T-helper 17 cell (primary cell): ENCODE measurements around the gene ADAM23. TPM values are rescaled to one million over a fixed set of nuclear protein-coding genes. Genes with fewer than 3 reads are reported as not detected.
A peak's percentile ranks its signal among the peaks of the same experiment; 100 is the strongest.

ENCODE experiments used
- ATAC-seq: fragments of 150-1000 bp; cut with Tn5 transposase; 2 replicates; pipeline ENCODE4 v1.10.0; 2021; ENCODE audit warnings: mild to moderate bottlenecking, moderate library complexity
- DNase-seq, 3 donors: peaks; one replicate each; pipeline versions ENCODE4 v3.0.0 to v3.0.0-alpha.2; 2020 to 2021
- H3K9me3 ChIP-seq: one replicate; pipeline ENCODE4 v1.7.0; 2013; ENCODE audit warnings: low read length, mild to moderate bottlenecking; ENCODE audit not compliant: control insufficient read depth, poor library complexity, severe bottlenecking
- H3K27ac Mint-ChIP-seq: one replicate; pipeline ENCODE4 v1.8.0; 2022; ENCODE audit warnings: mild to moderate bottlenecking, moderate library complexity, mixed read lengths
- H3K27me3 Mint-ChIP-seq: one replicate; pipeline ENCODE4 v1.8.0; 2022; ENCODE audit warnings: mixed read lengths
- H3K36me3 Mint-ChIP-seq: one replicate; pipeline ENCODE4 v1.8.0; 2022; ENCODE audit warnings: low read depth, mixed read lengths
- H3K4me1 Mint-ChIP-seq: one replicate; pipeline ENCODE4 v1.8.0; 2022; ENCODE audit warnings: mild to moderate bottlenecking, mixed read lengths
- H3K4me3 Mint-ChIP-seq: one replicate; pipeline ENCODE4 v1.8.0; 2022; ENCODE audit warnings: mild to moderate bottlenecking, moderate library complexity, mixed read lengths
- total RNA-seq, 4 donors: library from RNA in 2 of 4; stranded (reverse) in 2 of 4; gene quantifications; one replicate each; pipeline ENCODE4 v1.2.3 and lab custom pipeline; 2022 to 2026

Gene ADAM23
- total RNA-seq, 2 donors from 2014 or later = 16.4 to 29.6 TPM

DNA sequence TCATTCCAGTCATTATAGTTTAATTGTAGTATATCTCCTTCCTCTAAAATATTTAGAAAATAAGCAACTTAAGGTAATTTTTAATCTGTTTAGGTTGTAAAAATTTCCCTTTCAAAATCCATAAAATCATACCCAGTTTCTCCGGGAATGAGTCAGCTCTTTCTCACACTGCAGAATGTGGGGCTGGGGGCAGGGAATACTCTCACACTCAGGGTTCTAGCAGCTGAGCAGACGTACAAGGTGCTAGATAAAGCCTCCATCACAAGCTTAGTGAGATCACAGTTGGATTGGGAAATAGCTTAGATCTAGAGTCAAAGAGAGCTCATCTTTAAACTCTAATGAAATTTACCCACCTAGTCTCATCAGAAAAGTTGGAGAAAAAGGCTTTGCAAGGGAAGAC is 119.0 kb downstream of the ADAM23 start:
- Mint-ChIP-seq H3K4me1 (peaks cover 10% of the 10 kb centered on the region), H3K36me3 (no peaks in the 10 kb centered on the region), H3K4me3 (no peak overlapping the region), H3K27ac (no peak overlapping the region), H3K27me3 (no peaks in the 10 kb centered on the region)
- no peak for DNase-seq
- H3K9me3 ChIP-seq = no peaks in the 10 kb centered on the region
- ATAC-seq = no peak

DNA sequence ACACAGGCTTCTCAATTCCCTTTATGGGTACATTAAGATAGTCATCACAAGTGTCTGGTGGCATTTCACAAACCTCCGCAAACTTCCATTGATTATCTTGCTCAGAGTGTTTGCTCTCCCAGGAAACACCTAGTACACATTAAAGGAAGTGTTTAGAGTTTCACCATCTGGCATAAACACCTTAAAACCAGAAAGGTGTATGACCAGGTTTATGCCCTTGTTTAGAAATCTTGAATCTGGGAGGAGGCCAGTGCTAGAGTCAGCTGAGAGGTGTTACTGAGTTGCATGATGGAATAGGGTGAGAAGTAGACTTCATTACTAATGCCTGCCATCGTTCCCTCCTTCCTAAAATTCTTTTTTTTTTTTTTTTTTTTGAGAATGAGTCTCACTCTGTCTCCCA is 120.0 kb downstream of the ADAM23 start:
- ATAC-seq (no peak), DNase-seq (no peak)
- peaks cover 8% of the 10 kb centered on the region for H3K4me1 Mint-ChIP-seq
- H3K9me3 ChIP-seq = no peaks in the 10 kb centered on the region
- H3K27ac Mint-ChIP-seq = no peak overlapping the region
- H3K36me3 Mint-ChIP-seq = no peaks in the 10 kb centered on the region
- H3K27me3 Mint-ChIP-seq = no peaks in the 10 kb centered on the region
- H3K4me3 Mint-ChIP-seq = no peak overlapping the region

DNA sequence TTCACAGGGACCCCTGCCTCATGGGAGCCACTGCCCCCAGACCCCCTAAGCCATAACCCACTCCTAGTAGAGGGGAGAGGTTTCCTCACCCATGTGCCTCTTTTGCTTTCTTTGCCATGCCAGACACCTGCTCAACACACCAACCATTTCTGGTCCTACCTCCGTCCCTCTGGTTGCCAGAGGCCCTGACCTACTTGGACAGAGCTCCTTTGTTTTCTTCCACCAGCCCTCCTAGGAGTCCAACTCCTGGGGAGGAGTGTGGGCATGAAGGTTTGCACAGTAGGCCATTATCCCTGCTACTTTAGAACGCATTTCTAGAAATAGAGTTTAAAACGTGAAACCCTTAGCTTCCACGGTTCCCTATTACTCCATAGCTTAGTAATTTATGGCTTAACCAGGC is 122.3 kb downstream of the ADAM23 start:
- H3K36me3 Mint-ChIP-seq = no peaks in the 10 kb centered on the region
- no peaks in the 10 kb centered on the region for H3K9me3 ChIP-seq
- DNase-seq (no peak), ATAC-seq (no peak)
- peak overlapping the region; percentile 59 for H3K27ac Mint-ChIP-seq
- H3K4me3 Mint-ChIP-seq = peak overlapping the region; percentile 52
- no peaks in the 10 kb centered on the region for H3K27me3 Mint-ChIP-seq
- H3K4me1 Mint-ChIP-seq = no peaks in the 10 kb centered on the region

- no peaks in the 10 kb centered on the region for H3K27me3 Mint-ChIP-seq
- no peak overlapping the region for H3K4me3 Mint-ChIP-seq
- no peak for DNase-seq
- no peak for ATAC-seq
- H3K36me3 Mint-ChIP-seq = no peaks in the 10 kb centered on the region
- no peaks in the 10 kb centered on the region for H3K9me3 ChIP-seq
- peaks cover 2% of the 10 kb centered on the region for H3K4me1 Mint-ChIP-seq
- no peak overlapping the region for H3K27ac Mint-ChIP-seq
These were observed 126.1 kb downstream of the ADAM23 start for GRCh38 chr2:206569470-206569869.

GRCh38 chr2:206570199-206570598 is 126.9 kb downstream of the ADAM23 start:
- no peaks in the 10 kb centered on the region for H3K27me3 Mint-ChIP-seq
- ATAC-seq (no peak), DNase-seq (no peak)
- no peak overlapping the region for H3K27ac Mint-ChIP-seq
- H3K36me3 Mint-ChIP-seq = no peaks in the 10 kb centered on the region
- no peaks in the 10 kb centered on the region for H3K9me3 ChIP-seq
- H3K4me1 Mint-ChIP-seq = peaks cover 4% of the 10 kb centered on the region
- H3K4me3 Mint-ChIP-seq = no peak overlapping the region

DNA sequence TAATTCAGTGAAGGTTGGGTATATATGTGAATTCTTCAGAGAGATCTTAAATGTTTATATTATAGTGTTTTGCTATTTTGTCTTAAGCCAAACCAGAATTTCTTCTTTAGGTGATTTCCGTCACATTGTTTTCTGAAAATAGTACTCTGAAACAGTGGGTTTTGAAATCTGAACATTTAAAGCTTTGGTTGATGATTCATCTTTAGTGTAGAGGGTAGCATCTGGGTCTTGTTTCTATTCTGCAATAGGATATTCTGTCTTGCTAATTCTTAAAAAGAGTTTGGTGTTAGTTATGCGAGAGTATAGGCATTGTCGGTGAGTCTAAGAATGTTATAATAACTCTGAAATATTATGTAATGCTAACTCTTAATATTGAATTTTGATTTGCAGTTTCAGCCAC is 129.4 kb downstream of the ADAM23 start:
- no peak for DNase-seq
- Mint-ChIP-seq H3K36me3 (no peaks in the 10 kb centered on the region), H3K4me1 (peaks cover 7% of the 10 kb centered on the region), H3K27ac (no peak overlapping the region), H3K4me3 (no peak overlapping the region), H3K27me3 (no peaks in the 10 kb centered on the region)
- no peak for ATAC-seq
- H3K9me3 ChIP-seq = no peaks in the 10 kb centered on the region

DNA sequence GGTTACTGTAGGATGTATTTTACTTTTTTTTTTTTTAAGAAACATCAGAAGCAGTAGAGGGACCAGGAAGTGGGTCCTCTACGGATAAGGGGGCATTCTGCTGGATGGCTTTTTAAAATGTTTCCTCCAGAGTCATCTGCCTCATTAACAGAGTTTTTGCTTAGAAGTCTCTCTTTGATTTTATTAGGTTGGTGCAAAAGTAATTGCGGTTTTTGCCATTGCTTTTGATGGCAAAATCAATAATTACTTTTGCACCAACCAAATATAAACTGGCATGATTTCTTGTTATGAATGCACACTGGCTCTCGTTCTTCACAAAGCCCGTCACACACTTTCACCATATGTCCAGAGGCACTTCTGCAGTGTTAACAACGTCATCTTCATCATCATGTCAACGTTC is 130.5 kb downstream of the ADAM23 start:
- peaks cover 7% of the 10 kb centered on the region for H3K4me1 Mint-ChIP-seq
- H3K9me3 ChIP-seq = no peaks in the 10 kb centered on the region
- ATAC-seq (no peak), DNase-seq (no peak)
- no peaks in the 10 kb centered on the region for H3K27me3 Mint-ChIP-seq
- H3K36me3 Mint-ChIP-seq = no peaks in the 10 kb centered on the region
- no peak overlapping the region for H3K4me3 Mint-ChIP-seq
- no peak overlapping the region for H3K27ac Mint-ChIP-seq

DNA sequence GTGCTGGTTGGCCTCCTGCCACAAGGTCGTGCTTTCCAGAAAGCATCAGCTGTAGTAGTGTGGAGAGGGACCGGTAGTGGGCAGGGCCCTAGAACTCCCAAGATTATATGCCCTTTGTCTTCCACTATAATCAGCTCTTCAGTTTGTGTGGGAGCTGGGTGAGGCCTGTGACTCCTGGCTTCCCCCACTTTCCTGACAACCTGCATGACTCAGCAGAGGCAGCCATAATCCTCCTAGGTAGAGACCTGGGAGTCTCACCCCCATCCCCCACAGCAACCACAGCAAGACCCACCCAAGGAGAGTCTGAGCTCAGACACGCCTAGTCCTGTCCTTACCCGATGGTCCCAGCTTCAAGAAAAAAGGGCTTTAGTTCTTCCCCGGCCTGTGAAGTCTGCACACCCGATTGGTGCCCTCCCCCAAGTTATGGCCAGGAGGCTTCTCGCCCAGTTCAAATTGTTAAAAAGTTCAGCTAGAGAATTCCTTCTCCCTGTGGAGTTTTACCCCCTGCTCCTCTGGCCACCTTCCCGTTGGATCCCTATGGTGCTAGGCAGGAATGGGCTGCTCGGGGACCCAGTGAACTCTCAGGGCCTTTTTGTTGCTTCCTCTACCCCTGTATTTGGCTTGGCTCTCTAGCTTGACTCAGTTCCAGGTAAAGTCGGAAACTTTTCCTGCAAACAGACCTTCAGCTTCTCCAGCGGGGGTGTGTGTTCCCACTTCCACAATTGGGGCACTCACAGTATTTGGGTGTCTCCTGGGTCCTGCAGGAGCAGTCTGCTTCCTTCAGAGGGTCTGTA is 141.2 kb downstream of the ADAM23 start:
- Mint-ChIP-seq H3K4me3 (no peak overlapping the region), H3K36me3 (peaks cover 11% of the 10 kb centered on the region), H3K4me1 (peaks cover 9% of the 10 kb centered on the region), H3K27ac (no peak overlapping the region), H3K27me3 (peaks cover 12% of the 10 kb centered on the region)
- H3K9me3 ChIP-seq = no peaks in the 10 kb centered on the region
- no peak for DNase-seq
- no peak for ATAC-seq

GRCh38 chr2:206585335-206585734 is 142.0 kb downstream of the ADAM23 start:
- peaks cover 12% of the 10 kb centered on the region for H3K27me3 Mint-ChIP-seq

DNA sequence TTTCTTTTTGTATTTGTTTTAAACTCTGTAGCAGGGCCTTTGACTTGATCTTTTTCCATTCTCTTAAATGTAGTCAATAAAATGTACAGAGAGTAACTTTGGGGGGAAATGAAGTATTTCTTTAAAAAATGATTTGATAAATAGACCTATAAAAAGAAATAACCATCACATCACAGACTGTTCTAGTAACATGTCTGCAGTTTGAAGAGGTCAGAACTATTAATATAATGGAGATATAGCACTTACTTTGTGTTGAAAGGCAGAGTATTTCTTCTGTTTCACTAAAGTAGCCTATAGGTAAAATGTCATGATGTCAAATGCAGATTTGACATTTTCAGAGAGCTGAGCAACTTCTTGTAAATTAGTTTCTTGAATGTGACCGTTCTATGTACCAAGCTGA is 143.3 kb downstream of the ADAM23 start:
- no peaks in the 10 kb centered on the region for H3K9me3 ChIP-seq
- ATAC-seq (no peak), DNase-seq (no peak)
- Mint-ChIP-seq H3K36me3 (peaks cover 11% of the 10 kb centered on the region), H3K27me3 (peaks cover 12% of the 10 kb centered on the region), H3K27ac (no peak overlapping the region), H3K4me1 (peaks cover 9% of the 10 kb centered on the region), H3K4me3 (no peak overlapping the region)

More at GRCh38 chr2:206585335-206585734, 142.0 kb downstream of the ADAM23 start:
- H3K27ac Mint-ChIP-seq = no peak overlapping the region
- H3K9me3 ChIP-seq = no peaks in the 10 kb centered on the region
- DNase-seq (no peak), ATAC-seq (no peak)
- H3K4me1 Mint-ChIP-seq = peaks cover 9% of the 10 kb centered on the region
- peaks cover 11% of the 10 kb centered on the region for H3K36me3 Mint-ChIP-seq
- H3K4me3 Mint-ChIP-seq = no peak overlapping the region

DNA sequence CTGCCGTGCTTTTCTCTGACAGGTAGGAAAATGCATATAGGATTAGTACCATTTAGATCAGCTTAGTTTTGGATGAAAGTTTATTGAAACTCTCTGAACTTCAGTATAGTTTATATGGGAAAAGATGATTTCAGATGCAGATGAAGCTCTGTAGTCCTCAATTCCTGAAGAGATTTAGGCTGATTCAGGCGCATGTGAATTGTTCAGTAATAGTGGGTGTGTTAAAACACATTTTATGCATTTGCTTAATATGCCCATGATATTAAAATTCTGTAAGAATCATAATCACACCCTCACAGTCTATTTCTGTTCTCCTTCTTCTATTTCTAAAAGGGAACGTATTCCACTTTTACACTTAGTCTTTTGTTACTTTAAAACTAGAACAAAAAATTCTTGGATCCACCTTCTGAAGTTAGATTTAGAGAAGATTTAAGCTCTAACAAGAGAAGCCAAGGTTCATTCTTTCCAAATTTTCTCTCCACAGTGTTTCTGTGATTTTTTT is 154.4 kb downstream of the ADAM23 start:
- Mint-ChIP-seq H3K27me3 (peaks cover 5% of the 10 kb centered on the region), H3K27ac (no peak overlapping the region)

DNA sequence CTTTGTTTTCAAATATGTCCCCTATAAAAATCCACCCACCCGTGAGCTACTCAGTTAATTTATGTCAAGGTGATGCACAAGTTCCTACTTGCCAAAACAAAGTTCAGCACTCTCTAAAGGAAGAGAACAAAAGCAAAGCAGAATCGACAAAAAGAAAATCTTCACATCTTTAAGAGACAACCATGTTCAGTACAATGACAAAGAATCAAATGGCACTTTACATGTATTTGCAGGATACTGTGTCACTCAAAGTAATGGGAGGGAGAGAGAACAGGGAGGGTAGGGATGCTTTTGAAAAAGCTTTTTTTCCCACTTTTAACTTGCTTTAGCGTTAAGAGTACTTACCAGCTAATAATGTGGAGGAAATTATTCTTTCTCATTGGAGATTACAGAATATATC is 159.9 kb downstream of the ADAM23 start:
- H3K27me3 Mint-ChIP-seq = no peaks in the 10 kb centered on the region
- H3K27ac Mint-ChIP-seq = no peak overlapping the region
- no peak for ATAC-seq

More for the DNA sequence above, 154.4 kb downstream of the ADAM23 start:
- peaks cover 4% of the 10 kb centered on the region for H3K36me3 Mint-ChIP-seq
- H3K4me3 Mint-ChIP-seq = no peak overlapping the region
- no peak for ATAC-seq
- no peaks in the 10 kb centered on the region for H3K9me3 ChIP-seq
- H3K4me1 Mint-ChIP-seq = peaks cover 3% of the 10 kb centered on the region
- no peak for DNase-seq

GRCh38 chr2:206610451-206610850 is 167.1 kb downstream of the ADAM23 start:
- Mint-ChIP-seq H3K4me1 (peaks cover 3% of the 10 kb centered on the region), H3K27ac (no peak overlapping the region), H3K4me3 (no peak overlapping the region), H3K36me3 (no peaks in the 10 kb centered on the region), H3K27me3 (no peaks in the 10 kb centered on the region)
- no peak for DNase-seq
- no peak for ATAC-seq
- H3K9me3 ChIP-seq = no peaks in the 10 kb centered on the region

More for the DNA sequence above, 159.9 kb downstream of the ADAM23 start:
- H3K4me3 Mint-ChIP-seq = no peak overlapping the region
- no peak for DNase-seq
- H3K36me3 Mint-ChIP-seq = no peaks in the 10 kb centered on the region
- H3K4me1 Mint-ChIP-seq = peaks cover 6% of the 10 kb centered on the region
- no peaks in the 10 kb centered on the region for H3K9me3 ChIP-seq

- Mint-ChIP-seq H3K4me1 (no peaks in the 10 kb centered on the region), H3K36me3 (no peaks in the 10 kb centered on the region), H3K27ac (no peak overlapping the region), H3K4me3 (no peak overlapping the region), H3K27me3 (peaks cover 2% of the 10 kb centered on the region)
- no peaks in the 10 kb centered on the region for H3K9me3 ChIP-seq
- DNase-seq (no peak), ATAC-seq (no peak)
These were observed 167.9 kb downstream of the ADAM23 start for GRCh38 chr2:206611191-206611590.
